ENCODE measurements around the gene UBL3. TPM values are rescaled to one million over a fixed set of nuclear protein-coding genes. Genes with fewer than 3 reads are reported as not detected.
A peak's percentile ranks its signal among the peaks of the same experiment; 100 is the strongest.

UBL3 gene
- total and polyA plus RNA-seq, 10 donors = 10.2 to 39.1 (median 30.5) TPM

- Histone ChIP-seq H3K9me3 (no peaks in the 10 kb centered on the region), H3K27me3 (replicated peaks in 1 of 7) (no peaks in the 10 kb centered on the region), H3K36me3 (no peaks in the 10 kb centered on the region), H3K4me3 (peak overlapping the region; percentile 58 to 94 (median 72)), H3K4me1 (peaks cover 12 to 54% (median 45%) of the 10 kb centered on the region in 6 donors), H3K27ac (peak overlapping the region; percentile 97 to 100 (median 98))
- TF ChIP-seq CTCF (IDR thresholded peaks at IDR 0.05 in 8 of 11, conservative IDR thresholded peaks at IDR 0.05 in 3 of 11) (no peak), POLR2A (IDR thresholded peaks at IDR 0.05) (no peak), POLR2AphosphoS5 (IDR thresholded peaks at IDR 0.05) (no peak)
- WGBS, 5 donors = 0 to 1% (median 0%) methylated on average over 24 of the region's 24 CpGs
- intact Hi-C loops (cut with DNase I; ENCODE audit: low total_unique reads) = loop anchor here (10.0 kb wide), 1 partner anchor 254 kb away; the partner anchor contains the start of gene SLC7A1
- DNase-seq = peak; percentile 78
These were observed 1.3 kb downstream of the UBL3 start for GRCh38 chr13:29849071-29849631.

- Histone ChIP-seq H3K36me3 (no peaks in the 10 kb centered on the region), H3K9me3 (no peaks in the 10 kb centered on the region), H3K4me3 (peak overlapping the region; percentile 58 to 94 (median 72)), H3K27me3 (replicated peaks in 1 of 7) (no peaks in the 10 kb centered on the region), H3K4me1 (peaks cover 12 to 70% (median 57%) of the 10 kb centered on the region in 6 donors), H3K27ac (peak overlapping the region; percentile 32 to 98 (median 64))
- intact Hi-C loops (cut with DNase I; ENCODE audit: low total_unique reads) = loop anchor here (10.0 kb wide), 1 partner anchor 253 kb away; the partner anchor contains the start of gene SLC7A1
- TF ChIP-seq POLR2AphosphoS5 (IDR thresholded peaks at IDR 0.05) = peak in 1 of 3 donors; percentile 34
- no peak for TF ChIP-seq POLR2A (IDR thresholded peaks at IDR 0.05)
- no peak for TF ChIP-seq CTCF (IDR thresholded peaks at IDR 0.05 in 8 of 11, conservative IDR thresholded peaks at IDR 0.05 in 3 of 11)
- WGBS, 5 donors = 7 to 19% (median 9%) methylated on average over 13 of the region's 13 CpGs
- DNase-seq = no peak
These were observed 2.9 kb downstream of the UBL3 start for GRCh38 chr13:29847501-29847983.

GRCh38 chr13:29846475-29847256 lies 3.8 kb downstream of the UBL3 start:
- H3K9me3 ChIP-seq = no peaks in the 10 kb centered on the region
- peak overlapping the region in 7 of 8 donors; percentile 45 to 98 (median 81) for H3K27ac ChIP-seq
- peaks cover 12 to 79% (median 63%) of the 10 kb centered on the region in 6 donors for H3K4me1 ChIP-seq
- H3K4me3 ChIP-seq = peak overlapping the region; percentile 58 to 94 (median 72)
- intact Hi-C loops (cut with DNase I; ENCODE audit: low total_unique reads) = loop anchor here (10.0 kb wide), 1 partner anchor 252 kb away; the partner anchor contains the start of gene SLC7A1
- H3K36me3 ChIP-seq = no peaks in the 10 kb centered on the region
- no peak for TF ChIP-seq CTCF (IDR thresholded peaks at IDR 0.05 in 8 of 11, conservative IDR thresholded peaks at IDR 0.05 in 3 of 11)
- no peak for TF ChIP-seq POLR2A (IDR thresholded peaks at IDR 0.05)
- no peak for TF ChIP-seq POLR2AphosphoS5 (IDR thresholded peaks at IDR 0.05)
- no peak for DNase-seq
- WGBS, 5 donors = 58 to 65% (median 63%) methylated on average over 6 of the region's 6 CpGs
- H3K27me3 ChIP-seq (replicated peaks in 1 of 7) = no peaks in the 10 kb centered on the region
